BJ (cell line): ENCODE measurements around the gene SLC22A6. TPM values are rescaled to one million over a fixed set of nuclear protein-coding genes. Genes with fewer than 3 reads are reported as not detected.

Source experiments
- CTCF ChIA-PET: fragments of 350-600 bp; formaldehyde crosslinking; extraction: SDS; loops from one replicate; lab custom pipeline; 2021; ENCODE audit warnings: antibody characterized with exemption, inconsistent platforms; lab: Yijun Ruan, JAX
- POLR2A ChIA-PET: fragments of 300-600 bp; sonication (Branson Sonifier 250); formaldehyde crosslinking; extraction: SDS; loops from one replicate; lab custom pipeline; 2021; ENCODE audit warnings: antibody characterized with exemption; lab: Charles Lee
- DNase-seq: peaks from one replicate; pipeline ENCODE4 v3.0.0-alpha.2; 2011; ENCODE audit warnings: low read depth
- H3K27me3 ChIP-seq: 2 replicates; pipeline ENCODE4 v1.6.0; 2011; ENCODE audit warnings: low read length; ENCODE audit not compliant: control insufficient read depth, insufficient read depth
- H3K36me3 ChIP-seq: 2 replicates; pipeline ENCODE4 v1.5.1; 2011; ENCODE audit warnings: low read length; ENCODE audit not compliant: control insufficient read depth, insufficient read depth
- H3K4me3 ChIP-seq: 2 replicates; pipeline ENCODE4 v1.5.1; 2011; ENCODE audit warnings: low read depth, mild to moderate bottlenecking, control low read depth, low read length
- CTCF ChIP-seq: IDR thresholded peaks from 2 replicates; pipeline ENCODE4 v1.5.1; 2011; ENCODE audit warnings: low read depth, mild to moderate bottlenecking, control low read depth, inconsistent platforms, low read length, moderate library complexity; ENCODE audit not compliant: insufficient read depth
- polyA minus RNA-seq: library from RNA; depleted of rRNA, polyadenylated mRNA; stranded (reverse); fragments of >200 nt; gene quantifications from 2 replicates; pipeline ENCODE4 v1.2.3, GENCODE V29; 2011; rRNA and poly(A)+ RNA removed
- polyA plus RNA-seq: library from polyadenylated mRNA; depleted of rRNA; stranded (reverse); fragments of >200 nt; gene quantifications from 2 replicates; pipeline ENCODE4 v1.2.3, GENCODE V29; 2011; rRNA removed

SLC22A6 gene, protein sequence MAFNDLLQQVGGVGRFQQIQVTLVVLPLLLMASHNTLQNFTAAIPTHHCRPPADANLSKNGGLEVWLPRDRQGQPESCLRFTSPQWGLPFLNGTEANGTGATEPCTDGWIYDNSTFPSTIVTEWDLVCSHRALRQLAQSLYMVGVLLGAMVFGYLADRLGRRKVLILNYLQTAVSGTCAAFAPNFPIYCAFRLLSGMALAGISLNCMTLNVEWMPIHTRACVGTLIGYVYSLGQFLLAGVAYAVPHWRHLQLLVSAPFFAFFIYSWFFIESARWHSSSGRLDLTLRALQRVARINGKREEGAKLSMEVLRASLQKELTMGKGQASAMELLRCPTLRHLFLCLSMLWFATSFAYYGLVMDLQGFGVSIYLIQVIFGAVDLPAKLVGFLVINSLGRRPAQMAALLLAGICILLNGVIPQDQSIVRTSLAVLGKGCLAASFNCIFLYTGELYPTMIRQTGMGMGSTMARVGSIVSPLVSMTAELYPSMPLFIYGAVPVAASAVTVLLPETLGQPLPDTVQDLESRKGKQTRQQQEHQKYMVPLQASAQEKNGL
- polyA plus RNA-seq (not detected in 2 replicates), polyA minus RNA-seq (not detected in 2 replicates)

GRCh38 chr11:62984451-62984991, at the start of gene SLC22A6:
Gene SLC22A6 (minus strand): TSS chr11:62984967. CDS start chr11:62984690, 277 bp downstream.
- ChIA-PET CTCF (no interaction called here), POLR2A (no interaction called here)
- no peak for TF ChIP-seq CTCF
- DNase-seq = no peak
- H3K27me3 ChIP-seq = no peaks in the 10 kb centered on the region; the same call in 1 of the 2 replicates
- H3K4me3 ChIP-seq = no peak within 1 kb of the TSS
- no peaks in the 10 kb centered on the region for H3K36me3 ChIP-seq

GRCh38 chr11:63032457-63032856, 47.7 kb upstream of the SLC22A6 start:
- no peak for TF ChIP-seq CTCF
- CTCF ChIA-PET = interaction anchor here (2.7 to 4.1 kb wide), 2 partner anchors 9 to 126 kb away, joined by 11 to 33 read pairs; no protein-coding TSS in a partner anchor
- Histone ChIP-seq H3K4me3 (no peak overlapping the region), H3K27me3 (peaks cover 3% of the 10 kb centered on the region; the same call in 1 of the 2 replicates), H3K36me3 (no peaks in the 10 kb centered on the region)
- POLR2A ChIA-PET = no interaction called here
- DNase-seq = no peak

- ChIA-PET POLR2A (no interaction called here), CTCF (interaction anchor here (0.6 to 8.7 kb wide), 29 partner anchors 9 to 129 kb away, joined by 3 to 376 read pairs (median 3); partner anchors contain the start of gene SLC22A8)
- no peaks in the 10 kb centered on the region for H3K36me3 ChIP-seq
- no peak overlapping the region for H3K4me3 ChIP-seq
- peak; percentile 100 for TF ChIP-seq CTCF
- 0 out of 2 replicates have a peak, but pooled peaks cover 2% of the 10 kb centered on the region for H3K27me3 ChIP-seq
- DNase-seq = no peak
Observed at GRCh38 chr11:63023841-63024648, 39.3 kb upstream of the SLC22A6 start.

- POLR2A ChIA-PET = no interaction called here
- TF ChIP-seq CTCF = no peak
- H3K27me3 ChIP-seq = peaks cover 2% of the 10 kb centered on the region; the same call in 1 of the 2 replicates
- H3K4me3 ChIP-seq = no peak overlapping the region
- no peaks in the 10 kb centered on the region for H3K36me3 ChIP-seq
- CTCF ChIA-PET = interaction anchor here (0.6 to 8.7 kb wide), 29 partner anchors 9 to 129 kb away, joined by 3 to 376 read pairs (median 3); partner anchors contain the start of gene SLC22A8
- no peak for DNase-seq
Observed at GRCh38 chr11:63023222-63023814, 38.6 kb upstream of the SLC22A6 start.
